GM23338 (cell line): ENCODE results near the gene ABHD12.

ENCODE experiments used
- CREB1 ChIP-seq: fragments of 250-450 bp; sonication (Bioruptor Pico); IDR thresholded peaks from 2 replicates; pipeline ENCODE4 v1.5.0; 2020; ENCODE audit warnings: low read depth, mild to moderate bottlenecking, moderate library complexity
- CTCF ChIP-seq, 2 experiments: fragments of 200-600 bp in 1 of 2; sonication (generic) in 1 of 2; conservative IDR thresholded peaks; 2 replicates each; pipeline versions ENCODE4 v1.5.1 to v1.6.1; 2016 to 2017; ENCODE audit warnings: antibody characterized with exemption in 2 of 2, low read depth in 2 of 2, mild to moderate bottlenecking in 2 of 2, moderate library complexity in 1 of 2
- POLR2AphosphoS5 ChIP-seq: IDR thresholded peaks from 2 replicates; pipeline ENCODE4 v1.6.1; 2016; ENCODE audit warnings: antibody characterized with exemption, low read depth
- REST ChIP-seq: IDR thresholded peaks from one replicate; pipeline ENCODE4 v1.6.1; 2018; ENCODE audit warnings: antibody characterized with exemption; ENCODE audit not compliant: unreplicated experiment

- TF ChIP-seq REST: no peak
- TF ChIP-seq CTCF (conservative IDR thresholded peaks at IDR 0.05; ENCODE audit: low read depth in 2 of 2): no peak
- TF ChIP-seq POLR2AphosphoS5: no peak
- TF ChIP-seq CREB1 (CRISPR knock-in tag): no peak
Observed at GRCh38 chr20:25280051-25280573, 110.5 kb downstream of the ABHD12 start.
